HEK293 (cell line): ENCODE results near the gene STK32A.

Source experiments
- CTCF ChIP-seq: fragments of 450-650 bp; formaldehyde crosslinking; IDR thresholded peaks from 2 replicates; pipeline ENCODE4 v1.5.1; 2016; ENCODE audit warnings: missing biosample characterization, missing genetic modification characterization
- EGR2 ChIP-seq: fragments of 450-650 bp; formaldehyde crosslinking; IDR thresholded peaks from 2 replicates; pipeline ENCODE4 v1.5.1; 2016; ENCODE audit warnings: low read depth, missing biosample characterization, missing genetic modification characterization
- PRDM10 ChIP-seq: fragments of 450-650 bp; formaldehyde crosslinking; IDR thresholded peaks from 2 replicates; pipeline ENCODE4 v1.5.1; 2016; ENCODE audit warnings: missing biosample characterization, missing genetic modification characterization
- TSHZ1 ChIP-seq: fragments of 450-650 bp; formaldehyde crosslinking; IDR thresholded peaks from 2 replicates; pipeline ENCODE4 v1.5.1; 2016; ENCODE audit warnings: missing biosample characterization, missing genetic modification characterization, borderline replicate concordance
- ZNF274 ChIP-seq, 2 experiments: fragments of 200-500 bp in 1 of 2; fragments of 450-650 bp in 1 of 2; sonication (Bioruptor generic) in 1 of 2; formaldehyde crosslinking in 1 of 2; IDR thresholded peaks; 2 replicates each; pipeline versions ENCODE4 v1.5.1 to v1.6.1; 2014 to 2016; ENCODE audit warnings: borderline replicate concordance in 1 of 2, inconsistent platforms in 1 of 2, low read length in 1 of 2, missing biosample characterization in 1 of 2, missing genetic modification characterization in 1 of 2
- ZNF311 ChIP-seq: fragments of 450-650 bp; formaldehyde crosslinking; IDR thresholded peaks from 2 replicates; pipeline ENCODE4 v1.5.1; 2017; ENCODE audit warnings: missing biosample characterization, missing genetic modification characterization, borderline replicate concordance
- ZNF426 ChIP-seq: fragments of 450-650 bp; formaldehyde crosslinking; IDR thresholded peaks from 2 replicates; pipeline ENCODE4 v1.5.1; 2017; ENCODE audit warnings: missing biosample characterization, missing genetic modification characterization, mild to moderate bottlenecking, inconsistent platforms, moderate library complexity

GRCh38 chr5:147372191-147372590 lies 137.4 kb downstream of the STK32A start:
- TF ChIP-seq CTCF (tag by site-specific recombination) = no peak
- TF ChIP-seq TSHZ1 (tag by site-specific recombination) = no peak
- no peak for TF ChIP-seq EGR2 (tag by site-specific recombination)
- no peak for TF ChIP-seq ZNF274 (IDR thresholded peaks at IDR 0.05; ENCODE audit: low read length)
- TF ChIP-seq ZNF274 (tag by site-specific recombination; IDR thresholded peaks at IDR 0.05; ENCODE audit: borderline replicate concordance) = no peak
- TF ChIP-seq ZNF311 = no peak
- TF ChIP-seq PRDM10 = no peak
- no peak for TF ChIP-seq ZNF426
